T47D (cell line): ENCODE results near the gene CES1.
"Not testable (repeated sequence)": the region's sequence is repeated elsewhere in the genome, so short reads cannot be mapped to it uniquely, and the experiment has no call there.

Experiments used
- DNase-seq, 2 experiments: peaks; one replicate each; pipeline versions ENCODE4 v3.0.0 to v3.0.0-alpha.2; 2011 to 2012; ENCODE audit warnings: low read depth in 1 of 2, low spot score in 1 of 2
- JUND ChIP-seq: IDR thresholded peaks from 2 replicates; pipeline ENCODE4 v1.6.1; 2012; ENCODE audit warnings: low read depth
- in situ Hi-C: cut with HindIII; loops from 2 replicates; pipeline ENCODE4 v1.10.0; 2016; ENCODE audit warnings: low sequenced_read_pairs, low pct_unique_long_range_greater_than_20kb

The CES1 gene

DNA sequence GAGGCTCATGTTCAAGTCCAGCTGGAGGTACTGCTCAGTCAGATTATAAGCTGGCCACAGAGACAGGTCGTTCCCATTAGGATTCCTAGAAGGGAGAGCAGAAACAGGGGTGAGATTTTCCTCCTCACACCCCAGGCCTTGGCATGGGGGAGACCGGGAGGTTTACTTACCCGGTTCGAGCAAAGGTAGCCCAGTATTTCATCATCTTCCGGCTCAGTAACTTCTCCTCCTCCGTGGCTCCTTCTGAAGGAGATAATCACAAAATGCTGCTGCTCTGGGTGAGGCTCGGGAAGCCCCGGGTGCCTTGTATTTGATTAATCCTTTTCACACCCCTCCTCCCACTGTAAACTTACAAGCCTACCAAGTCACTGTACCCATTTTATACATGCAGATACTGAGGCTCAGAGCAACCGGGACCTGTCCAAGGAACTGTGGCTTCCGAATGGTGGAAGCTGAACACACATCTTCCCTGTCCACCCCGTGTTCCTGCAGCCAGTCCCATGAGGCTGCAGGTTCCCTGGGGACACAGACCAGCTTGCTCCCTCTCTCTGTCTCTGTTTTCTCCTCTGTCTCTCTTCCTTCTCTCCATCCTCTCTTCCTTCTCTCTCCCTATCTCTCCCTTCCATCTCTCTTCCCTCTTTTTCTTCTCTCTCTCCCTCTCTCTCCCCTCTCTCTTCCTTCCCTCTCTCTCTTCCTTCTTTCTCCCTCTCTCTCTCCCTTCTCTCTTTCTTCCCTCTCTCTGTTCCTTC, 13.9 kb upstream of the CES1 start:
- DNase-seq, result no peak
- in situ Hi-C loops, result no loop called here
- TF ChIP-seq JUND, result no peak

DNA sequence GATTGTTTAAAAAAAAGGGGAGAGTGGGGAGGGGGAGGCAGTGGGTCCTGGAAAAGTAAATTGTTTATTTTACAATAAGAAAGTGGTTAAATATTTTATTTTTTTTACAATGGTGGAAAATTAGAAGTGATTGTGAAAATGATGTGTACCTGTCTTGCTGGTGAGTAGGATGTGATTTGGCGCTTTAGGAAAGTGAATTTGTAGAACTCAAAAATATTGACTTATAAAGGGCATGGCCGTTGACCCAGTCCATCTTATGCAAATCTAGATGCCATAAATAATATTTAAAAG, 10.2 kb upstream of the CES1 start:
- no peak for TF ChIP-seq JUND
- DNase-seq, result no peak
- in situ Hi-C loops, result no loop called here

DNA sequence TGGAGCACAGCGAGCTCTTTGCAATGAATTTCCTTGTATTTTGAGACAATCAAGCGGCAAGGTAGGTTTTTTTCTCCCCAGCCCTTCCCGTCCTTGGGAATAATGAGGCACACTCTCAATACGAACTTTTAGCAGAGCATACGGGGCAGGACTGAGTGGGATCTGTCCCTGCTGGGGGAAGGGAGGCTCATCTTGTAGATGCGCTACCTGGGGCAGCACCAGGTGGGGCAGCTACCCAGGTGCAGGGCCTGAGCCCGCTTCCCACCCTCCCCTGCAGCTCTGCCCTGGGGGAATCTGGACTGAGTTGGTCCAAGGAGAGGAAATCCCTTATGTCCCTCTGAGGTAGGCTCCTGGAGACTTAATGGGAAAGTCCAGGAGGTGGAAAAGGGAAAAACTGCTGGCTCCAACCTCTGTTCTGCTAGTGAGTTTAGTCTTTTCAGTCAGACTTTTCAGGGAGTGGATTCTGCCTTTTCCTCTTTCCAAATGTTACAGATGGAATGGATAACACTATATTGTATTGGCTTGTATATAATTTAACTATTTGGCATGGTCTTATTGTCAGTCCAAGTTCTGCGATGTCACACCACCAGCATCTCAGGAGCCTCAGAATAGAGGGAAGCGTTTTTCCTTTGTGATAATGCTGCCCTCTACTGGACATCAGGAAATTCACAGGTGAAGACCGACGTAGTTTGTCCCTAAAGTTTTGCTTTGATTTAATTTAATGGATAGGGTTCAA, 9.6 kb upstream of the CES1 start:
- no peak for TF ChIP-seq JUND
- in situ Hi-C loops, result no loop called here
- DNase-seq, result peak; percentile 32 to 59

DNA sequence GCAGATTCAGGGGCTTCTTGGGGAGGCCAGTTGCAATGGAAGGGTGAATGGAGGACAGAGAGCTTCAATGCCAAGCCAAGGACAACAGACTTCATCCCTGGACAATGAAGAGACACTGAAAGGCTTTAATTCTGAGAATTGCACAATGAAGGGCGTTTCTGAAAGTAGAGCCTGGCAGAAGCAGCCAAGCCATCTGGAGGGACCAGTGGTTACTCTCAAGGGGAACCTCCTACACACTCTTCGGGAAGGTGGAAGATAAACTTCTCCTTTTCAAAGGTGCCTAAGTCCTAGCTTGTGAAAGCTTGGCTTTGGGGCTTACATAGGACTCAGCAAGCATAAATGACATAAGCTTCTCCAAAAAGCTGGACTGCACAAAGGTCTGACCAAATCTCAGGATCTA, 6.2 kb upstream of the CES1 start:
- TF ChIP-seq JUND, result no peak
- in situ Hi-C loops, result no loop called here
- no peak for DNase-seq

DNA sequence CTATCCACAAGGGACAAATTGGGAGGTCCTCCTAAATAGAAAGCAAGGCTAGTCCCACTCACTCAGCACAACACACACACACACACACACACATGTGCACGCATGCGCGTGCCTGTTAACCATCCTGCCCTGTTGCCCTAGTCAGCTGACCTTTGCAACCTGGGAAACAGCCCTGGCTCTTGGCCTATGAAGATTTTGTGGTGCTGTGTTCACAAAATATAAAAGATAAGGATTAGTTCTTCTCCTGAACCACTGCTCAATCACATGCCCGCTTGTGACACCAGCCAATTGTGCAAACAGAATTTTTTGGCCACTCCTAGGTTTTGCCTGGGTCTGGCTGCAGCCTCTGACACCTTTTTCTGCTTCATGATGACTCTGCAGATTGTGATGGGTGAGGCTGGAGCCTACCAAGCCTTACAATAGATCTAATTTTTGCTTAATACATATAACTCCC, 3.3 kb upstream of the CES1 start:
- in situ Hi-C loops, result no loop called here
- no peak for DNase-seq
- no peak for TF ChIP-seq JUND

DNA sequence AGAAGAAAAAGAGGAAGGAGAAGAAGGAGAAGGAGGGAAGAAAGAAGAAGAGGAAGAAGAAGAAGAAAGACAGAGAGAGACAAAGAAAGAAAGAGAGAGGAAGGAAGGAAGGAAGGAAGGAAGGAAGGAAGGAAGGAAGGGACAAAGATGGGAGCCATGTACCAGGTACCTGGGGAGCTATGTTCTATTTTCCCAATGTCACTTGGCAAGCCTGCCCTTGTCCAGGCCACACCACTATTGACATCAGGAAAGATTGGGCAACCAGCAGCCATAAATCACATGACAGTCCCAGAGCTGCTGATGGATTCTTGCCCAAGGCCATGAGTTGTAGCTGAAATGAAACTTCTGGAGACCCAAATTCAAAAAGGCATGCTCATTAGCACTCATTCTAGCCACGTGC, 2.7 kb upstream of the CES1 start:
- TF ChIP-seq JUND, result no peak
- in situ Hi-C loops, result no loop called here
- no peak for DNase-seq

DNA sequence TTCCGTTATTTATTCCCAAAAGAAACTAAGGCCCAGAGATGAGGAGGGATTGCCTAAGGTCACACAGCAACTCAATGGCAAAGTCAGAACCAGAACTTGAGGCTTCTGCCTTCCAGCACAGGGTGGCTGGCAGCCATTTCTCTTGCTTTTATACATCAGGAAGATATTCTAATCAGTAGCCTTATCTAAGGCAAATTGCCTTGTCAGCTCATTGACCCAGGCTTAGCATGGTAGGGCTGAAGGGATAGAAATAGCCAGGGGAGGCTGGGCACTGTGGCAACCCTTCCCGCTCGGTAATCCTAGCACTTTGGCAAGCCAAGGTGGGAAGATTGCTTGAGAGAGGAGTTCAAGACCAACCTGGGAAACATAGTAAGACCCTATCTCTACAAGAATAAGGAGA, 2.3 kb upstream of the CES1 start:
- in situ Hi-C loops, result not testable (repeated sequence)

DNA sequence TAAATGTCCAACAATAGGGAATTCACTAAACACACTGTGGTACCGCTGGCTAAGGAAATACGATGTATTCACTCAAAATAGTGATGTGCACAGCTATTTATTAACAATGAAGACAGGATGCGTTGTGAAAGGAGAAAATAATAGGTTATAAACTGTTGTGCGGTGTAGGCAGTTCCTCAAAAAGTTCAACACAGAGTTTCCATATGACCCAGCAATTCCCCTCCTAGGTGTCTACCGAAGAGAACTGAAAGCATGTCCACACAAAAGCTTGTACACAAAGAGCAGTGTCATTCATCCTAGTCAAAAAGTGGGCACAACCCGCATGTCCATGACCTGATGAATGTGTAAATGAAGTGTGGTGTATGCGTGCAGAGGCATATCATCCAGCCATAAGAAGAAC, 1.2 kb upstream of the CES1 start:
- no peak for DNase-seq
- in situ Hi-C loops, result no loop called here
- TF ChIP-seq JUND, result no peak

More for the DNA sequence above, 2.3 kb upstream of the CES1 start:
- DNase-seq, result not testable (repeated sequence)

DNA sequence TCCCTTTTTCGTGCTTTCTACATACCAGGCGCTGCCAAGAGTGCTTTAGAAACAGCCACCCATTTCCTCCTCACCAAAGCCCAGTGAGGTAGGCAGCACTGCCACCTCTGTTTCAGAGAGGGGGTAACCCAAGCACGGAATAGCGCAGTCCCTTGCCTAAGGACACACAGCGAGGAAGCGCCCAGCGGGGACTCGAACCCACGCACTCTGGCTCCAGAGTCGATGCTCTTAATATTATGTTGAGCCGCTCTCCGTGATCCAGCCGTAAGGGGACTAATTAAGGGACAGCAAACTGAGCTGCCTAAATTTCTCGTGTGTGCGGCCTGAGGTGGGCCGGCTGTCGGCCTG, 497 bp downstream of the CES1 start:
- DNase-seq, result no peak
- TF ChIP-seq JUND, result no peak
- in situ Hi-C loops, result no loop called here

DNA sequence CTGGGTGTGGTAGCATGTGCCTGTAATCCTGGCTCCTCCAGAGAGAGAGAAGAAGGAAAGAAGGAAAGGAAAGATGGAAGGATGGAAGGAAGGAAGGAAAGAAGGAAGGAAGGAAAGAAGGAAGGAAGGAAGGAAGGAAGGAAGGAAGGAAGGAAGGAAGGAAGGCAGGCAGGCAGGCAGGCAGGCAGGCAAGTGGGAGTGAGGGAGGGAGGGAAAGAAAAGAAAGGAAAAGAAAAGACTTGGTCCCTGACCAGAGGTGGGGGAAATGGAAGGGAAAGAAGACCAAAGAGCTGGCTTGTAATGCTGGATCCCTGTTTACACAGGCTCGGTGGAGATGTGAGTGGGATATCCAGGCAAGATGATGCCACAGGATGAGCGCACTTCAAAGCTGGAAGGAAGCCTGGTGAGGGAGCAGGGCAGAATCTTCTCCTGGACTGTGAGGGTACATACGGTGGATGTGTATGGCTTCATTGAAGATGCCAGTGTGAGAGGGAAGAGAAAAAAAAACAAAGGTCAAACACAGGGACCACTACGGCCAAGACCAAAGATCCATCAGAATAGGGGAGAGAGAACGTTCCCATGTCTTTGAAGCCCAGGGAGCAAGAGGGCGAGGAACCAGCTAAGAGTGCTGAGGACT, 2.1 kb downstream of the CES1 start:
- in situ Hi-C loops, result no loop called here
- no peak for TF ChIP-seq JUND
- DNase-seq, result no peak

DNA sequence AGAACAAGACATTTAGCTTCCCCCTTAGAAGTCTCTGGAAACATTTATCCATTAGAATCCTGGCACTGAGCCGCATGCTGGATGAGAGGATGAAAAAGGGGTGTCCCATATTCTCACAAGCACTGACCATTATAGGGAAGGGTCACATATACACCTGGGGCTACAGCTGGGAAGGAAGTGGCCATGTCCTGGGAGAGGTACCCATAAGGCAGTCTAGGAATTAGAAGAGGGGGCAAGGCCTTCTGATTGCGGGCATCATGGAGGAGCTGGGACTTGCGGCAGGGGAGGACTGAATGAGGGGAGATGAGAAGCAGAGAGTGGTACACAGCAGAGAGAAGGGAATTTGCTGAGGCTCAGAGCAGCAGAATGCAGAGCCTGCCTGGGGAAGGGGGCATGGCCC, 3.7 kb downstream of the CES1 start:
- in situ Hi-C loops, DNase-seq: not testable (repeated sequence)

DNA sequence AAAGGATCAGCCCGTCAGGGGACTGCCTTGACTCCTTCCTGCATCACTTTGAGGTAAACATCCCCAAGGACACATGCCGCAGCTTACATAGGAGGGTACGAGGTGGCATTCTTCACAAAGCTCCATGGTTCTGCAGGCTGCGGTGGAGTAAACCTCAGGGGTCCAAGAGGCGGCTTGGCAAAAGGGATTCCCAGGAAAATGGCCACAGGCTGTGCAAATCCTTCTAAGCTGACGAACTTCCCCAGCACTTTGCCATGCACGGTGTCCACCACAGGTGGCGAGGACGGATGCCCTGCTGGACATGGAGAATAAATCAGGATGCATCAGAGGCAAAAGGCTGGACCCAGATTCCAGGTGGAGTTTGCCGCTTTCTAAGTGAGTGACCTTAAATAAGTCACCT, 4.2 kb downstream of the CES1 start:
- DNase-seq, result no peak
- in situ Hi-C loops, result no loop called here
- TF ChIP-seq JUND, result no peak

DNA sequence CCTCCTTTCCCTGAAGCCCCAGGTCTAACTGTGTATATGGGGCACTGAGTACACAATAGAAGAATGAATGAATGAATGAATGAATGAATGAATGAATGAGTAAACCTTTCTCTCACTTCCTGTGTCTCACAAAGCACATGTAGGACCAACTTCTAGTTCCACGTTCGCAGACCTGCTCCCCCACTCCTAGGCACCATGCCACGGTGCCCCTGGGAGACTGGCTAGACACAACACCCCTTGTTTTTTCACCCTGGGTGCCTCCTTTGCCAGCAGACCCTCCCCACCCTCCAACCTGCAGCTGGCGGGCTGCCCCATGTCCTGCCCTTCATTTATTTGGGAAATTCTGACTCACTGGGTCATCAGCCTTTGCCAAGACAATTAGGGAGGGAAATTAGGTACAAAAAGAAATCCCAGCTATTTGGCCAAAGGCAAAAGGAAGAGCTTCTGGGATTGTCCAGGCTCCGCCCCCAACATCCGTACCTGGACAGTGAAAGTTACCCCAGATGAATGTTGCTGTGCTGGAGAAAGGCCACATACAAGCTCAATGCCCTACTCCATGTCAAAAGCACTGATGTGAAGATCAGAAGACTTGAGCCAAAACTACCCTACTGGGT, 7.7 kb downstream of the CES1 start:
- in situ Hi-C loops, result no loop called here
- TF ChIP-seq JUND, result no peak
- DNase-seq, result no peak
